IMR-90 (cell line): ENCODE measurements around the gene AK2. TPM values are rescaled to one million over a fixed set of nuclear protein-coding genes. Genes with fewer than 3 reads are reported as not detected.

Source experiments
- ATAC-seq: fragments of 200-7000 bp; cut with Tn5 transposase; 2 replicates; pipeline ENCODE4 v1.9.1; 2020; ENCODE audit warnings: low read depth, mild to moderate bottlenecking, moderate library complexity
- BruUV-seq: library from RNA; stranded (reverse); fragments of 400-500 nt; replicated peaks from 2 replicates; lab custom pipeline; 2021; lab: Mats Ljungman, UMichigan
- CTCF ChIA-PET: fragments of 300-600 bp; formaldehyde crosslinking; extraction: SDS; loops from one replicate; lab custom pipeline; 2021; ENCODE audit warnings: antibody characterized with exemption; lab: Yijun Ruan, JAX
- POLR2A ChIA-PET: fragments of 300-600 bp; sonication (Branson Sonifier 250); formaldehyde crosslinking; loops from one replicate; lab custom pipeline; 2022; ENCODE audit warnings: antibody characterized with exemption; ENCODE audit not compliant: unreplicated experiment; lab: Charles Lee
- DNase-seq: peaks from one replicate; pipeline ENCODE4 v3.0.0; 2013
- H2AFZ ChIP-seq: replicated peaks from 2 replicates; pipeline ENCODE3; 2013; ENCODE audit warnings: low read length, mild to moderate bottlenecking; ENCODE audit not compliant: poor library complexity
- H2AK5ac ChIP-seq: 2 replicates; pipeline ENCODE4 v1.6.1; 2013; ENCODE audit warnings: low read depth, low read length, inconsistent platforms
- H2AK9ac ChIP-seq: replicated peaks from 2 replicates; pipeline ENCODE3; 2013; ENCODE audit warnings: mild to moderate bottlenecking, low read depth, low read length, moderate library complexity; ENCODE audit not compliant: poor library complexity
- H2BK120ac ChIP-seq: 2 replicates; pipeline ENCODE4 v1.6.1; 2013; ENCODE audit warnings: low read depth, low read length, inconsistent platforms
- H2BK15ac ChIP-seq: 3 replicates; pipeline ENCODE4 v1.6.1; 2013; ENCODE audit warnings: low read depth, low read length, inconsistent platforms
- H2BK20ac ChIP-seq: 2 replicates; pipeline ENCODE4 v1.6.1; 2013; ENCODE audit warnings: low read depth, mild to moderate bottlenecking, inconsistent platforms, low read length, moderate library complexity
- H2BK5ac ChIP-seq: 2 replicates; pipeline ENCODE4 v1.6.1; 2013; ENCODE audit warnings: mild to moderate bottlenecking, low read depth, low read length, inconsistent platforms; ENCODE audit not compliant: poor library complexity, severe bottlenecking
- H3K14ac ChIP-seq: replicated peaks from 2 replicates; pipeline ENCODE4 v1.6.1; 2013; ENCODE audit warnings: low read depth, low read length, inconsistent platforms
- H3K18ac ChIP-seq: 2 replicates; pipeline ENCODE4 v1.6.1; 2013; ENCODE audit warnings: low read depth, low read length, control low read depth
- H3K23ac ChIP-seq: 2 replicates; pipeline ENCODE4 v1.6.1; 2013; ENCODE audit warnings: low read depth, low read length, inconsistent platforms
- H3K27ac ChIP-seq: 2 replicates; pipeline ENCODE4 v1.5.1; 2013; ENCODE audit warnings: mild to moderate bottlenecking, control low read depth, low read length; ENCODE audit not compliant: insufficient read depth
- H3K27me3 ChIP-seq: 2 replicates; pipeline ENCODE4 v1.6.1; 2013; ENCODE audit warnings: low read length; ENCODE audit not compliant: control insufficient read depth, insufficient read depth
- H3K36me3 ChIP-seq: 2 replicates; pipeline ENCODE4 v1.6.1; 2013; ENCODE audit warnings: low read length, mixed read lengths; ENCODE audit not compliant: control insufficient read depth, insufficient read depth
- H3K4ac ChIP-seq: 2 replicates; pipeline ENCODE4 v1.6.1; 2013; ENCODE audit warnings: low read depth, low read length, inconsistent platforms
- H3K4me1 ChIP-seq: 2 replicates; pipeline ENCODE4 v1.6.1; 2013; ENCODE audit warnings: low read length, mixed read lengths; ENCODE audit not compliant: control insufficient read depth, insufficient read depth
- H3K4me2 ChIP-seq: 2 replicates; pipeline ENCODE4 v1.6.1; 2013; ENCODE audit warnings: low read depth, mild to moderate bottlenecking, control low read depth, low read length, moderate library complexity
- H3K4me3 ChIP-seq: 2 replicates; pipeline ENCODE4 v1.5.1; 2013; ENCODE audit warnings: low read depth, mild to moderate bottlenecking, control low read depth, low read length, moderate library complexity; ENCODE audit not compliant: insufficient read depth
- H3K56ac ChIP-seq: 2 replicates; pipeline ENCODE4 v1.6.1; 2013; ENCODE audit warnings: low read length, inconsistent platforms; ENCODE audit not compliant: insufficient read depth; ENCODE audit errors: extremely low read depth
- H3K79me1 ChIP-seq, 2 experiments: 2 replicates each; pipeline ENCODE4 v1.6.1; 2013; ENCODE audit warnings: low read length in 2 of 2, inconsistent platforms in 1 of 2, low read depth in 1 of 2
- H3K9ac ChIP-seq: 2 replicates; pipeline ENCODE4 v1.6.1; 2013; ENCODE audit warnings: low read depth, low read length, control low read depth
- H3K9me1 ChIP-seq: 2 replicates; pipeline ENCODE4 v1.6.1; 2013; ENCODE audit warnings: low read length, inconsistent platforms; ENCODE audit not compliant: insufficient read depth
- H3K9me3 ChIP-seq: 2 replicates; pipeline ENCODE4 v1.6.1; 2013; ENCODE audit warnings: low read length; ENCODE audit not compliant: control insufficient read depth, insufficient read depth
- H4K20me1 ChIP-seq: 2 replicates; pipeline ENCODE4 v1.6.1; 2013; ENCODE audit warnings: low read length, inconsistent platforms; ENCODE audit not compliant: insufficient read depth
- H4K5ac ChIP-seq: 2 replicates; pipeline ENCODE4 v1.6.1; 2013; ENCODE audit warnings: mild to moderate bottlenecking, low read depth, low read length, control low read depth
- H4K8ac ChIP-seq, 2 experiments: 2 replicates each; pipeline ENCODE4 v1.6.1; 2013; ENCODE audit warnings: low read depth in 2 of 2, low read length in 2 of 2, control low read depth in 1 of 2, inconsistent platforms in 1 of 2
- H4K91ac ChIP-seq: 2 replicates; pipeline ENCODE4 v1.6.1; 2013; ENCODE audit warnings: low read depth, low read length, inconsistent platforms; ENCODE audit not compliant: insufficient read depth
- BHLHE40 ChIP-seq: fragments of 150-350 bp; IDR thresholded peaks from 2 replicates; pipeline ENCODE4 v1.6.1; 2016; ENCODE audit warnings: mild to moderate bottlenecking, low read depth, low read length
- CEBPB ChIP-seq: IDR thresholded peaks from 2 replicates; pipeline ENCODE4 v1.6.1; 2012; ENCODE audit warnings: low read depth, low read length, improper control_type of control experiment
- CHD1 ChIP-seq: IDR thresholded peaks from 2 replicates; pipeline ENCODE4 v1.6.1; 2012; ENCODE audit warnings: low read depth, low read length, improper control_type of control experiment
- FOS ChIP-seq: fragments of 150-350 bp; IDR thresholded peaks from 2 replicates; pipeline ENCODE4 v1.6.1; 2016; ENCODE audit warnings: low read depth, low read length
- MAFK ChIP-seq: IDR thresholded peaks from 2 replicates; pipeline ENCODE4 v1.6.1; 2012; ENCODE audit warnings: low read depth, low read length, improper control_type of control experiment
- MAZ ChIP-seq: IDR thresholded peaks from 2 replicates; pipeline ENCODE4 v1.6.1; 2012; ENCODE audit warnings: low read depth, mild to moderate bottlenecking, low read length, improper control_type of control experiment, moderate library complexity, borderline replicate concordance
- MXI1 ChIP-seq: IDR thresholded peaks from 2 replicates; pipeline ENCODE4 v1.6.1; 2012; ENCODE audit warnings: low read depth, mild to moderate bottlenecking, low read length, moderate library complexity, borderline replicate concordance
- NFE2L2 ChIP-seq: fragments of 150-350 bp; IDR thresholded peaks from 2 replicates; pipeline ENCODE4 v1.6.1; 2016; ENCODE audit warnings: low read depth, mild to moderate bottlenecking, low read length
- POLR2A ChIP-seq: IDR thresholded peaks from 2 replicates; pipeline ENCODE4 v1.6.1; 2012; ENCODE audit warnings: mild to moderate bottlenecking, low read depth, low read length
- RAD21 ChIP-seq: IDR thresholded peaks from 2 replicates; pipeline ENCODE4 v1.6.1; 2012; ENCODE audit warnings: low read length, improper control_type of control experiment
- RCOR1 ChIP-seq: IDR thresholded peaks from 2 replicates; pipeline ENCODE4 v1.6.1; 2012; ENCODE audit warnings: mild to moderate bottlenecking, low read length, improper control_type of control experiment; ENCODE audit not compliant: insufficient replicate concordance
- RFX5 ChIP-seq: IDR thresholded peaks from 2 replicates; pipeline ENCODE4 v1.8.0; 2012; ENCODE audit warnings: low read depth, mild to moderate bottlenecking, low read length, moderate library complexity
- WGBS, 2 experiments: methylation state at CpG; one replicate each; pipeline versions ENCODE4 v1.1.5 to v1.1.7; 2013; ENCODE audit warnings: missing lambda C conversion rate in 2 of 2; ENCODE audit not compliant: insufficient read length in 1 of 2; ENCODE audit errors: extremely low coverage in 2 of 2; 5-methylcytosine and 5-hydroxymethylcytosine counted together
- dilution Hi-C: fragments of 300-500 bp; cut with HindIII; formaldehyde crosslinking; loops from one replicate; pipeline ENCODE4 v1.14.3; 2018; ENCODE audit warnings: low sequenced_read_pairs; ENCODE audit not compliant: unreplicated experiment
- in situ Hi-C: fragments of 300-500 bp; cut with MboI; formaldehyde crosslinking; loops from 3 replicates; pipeline ENCODE4 v1.14.3; 2019; ENCODE audit warnings: low sequenced_read_pairs, inconsistent platforms, mixed read lengths
- intact Hi-C: fragments of 100-400 bp; cut with micrococcal nuclease; formaldehyde crosslinking; loops from 2 replicates; pipeline ENCODE4 v1.10.0; 2022
- polyA plus RNA-seq, 3 experiments: library from polyadenylated mRNA; depleted of rRNA; stranded (reverse); fragments of >200 nt; gene quantifications; 2 replicates each; pipeline ENCODE4 v1.2.3, GENCODE V29; 2012; ENCODE audit warnings: low replicate concordance in 1 of 3
- total RNA-seq: library from RNA; depleted of rRNA; stranded (reverse); fragments of >200 nt; gene quantifications from 2 replicates; pipeline ENCODE4 v1.2.3, GENCODE V29; 2012
- TF ChIP-seq, protein P1 (sequence below): fragments of 150-350 bp; IDR thresholded peaks from 2 replicates; pipeline ENCODE4 v1.6.1; 2016; ENCODE audit warnings: low read depth, mild to moderate bottlenecking, low read length, moderate library complexity, borderline replicate concordance
- TF ChIP-seq, protein P2 (sequence below): conservative IDR thresholded peaks from 2 replicates; pipeline ENCODE4 v1.5.1; 2012; ENCODE audit warnings: mild to moderate bottlenecking, low read depth, low read length, improper control_type of control experiment

The AK2 gene
- total and polyA plus RNA-seq, 2 of the 4 experiments (the other 2 are of a cell fraction) = 118 to 203 TPM

DNA sequence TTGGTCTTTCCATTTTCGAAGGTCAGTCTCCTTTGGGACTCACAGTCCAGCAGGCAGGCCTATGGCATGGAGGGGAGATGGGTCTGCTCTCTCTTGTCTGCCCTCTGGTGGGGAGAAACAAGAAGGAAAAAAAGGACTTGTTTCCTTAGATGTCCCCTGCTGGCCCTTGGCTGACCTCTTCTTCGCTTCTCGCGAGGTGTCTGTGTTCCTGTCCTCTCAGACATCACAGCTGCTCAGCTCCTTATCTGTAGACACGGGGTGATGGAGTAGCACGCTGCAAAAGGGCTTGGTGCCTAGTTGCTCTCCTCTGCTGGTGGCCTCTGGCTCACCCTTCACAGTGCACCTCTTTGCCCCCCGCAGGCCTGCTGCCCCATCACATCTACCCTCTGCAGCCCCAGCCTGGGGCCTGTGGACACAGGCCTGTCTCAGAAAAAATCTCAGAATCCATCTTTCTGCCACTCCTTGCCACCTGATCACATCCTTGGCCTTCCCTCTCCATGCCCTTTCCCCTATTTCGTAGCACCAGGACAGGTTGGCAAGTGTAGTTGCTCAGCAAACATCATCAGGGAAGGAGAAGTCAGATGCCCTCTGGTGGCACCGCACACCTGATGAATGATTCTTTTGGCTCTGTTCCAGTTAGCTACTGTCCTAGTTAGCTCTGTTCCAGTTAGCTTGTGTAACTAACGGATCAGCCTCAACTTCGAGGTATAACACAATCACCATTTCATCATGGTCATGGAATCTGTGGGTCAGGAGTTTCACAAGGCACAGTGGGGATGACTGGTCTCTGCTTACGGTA is 18.7 kb upstream of the AK2 start:
- Histone ChIP-seq H3K14ac (no peak overlapping the region), H4K91ac (no peak overlapping the region), H4K8ac (no peak overlapping the region; a peak in 1 of 4 replicates), H3K4me2 (no peak overlapping the region), H2BK120ac (no peak overlapping the region), H3K18ac (no peak overlapping the region), H3K4me3 (no peak overlapping the region), H2BK15ac (no peak overlapping the region), H2AFZ (peak overlapping the region; percentile 52), H3K4ac (no peak overlapping the region), H3K4me1 (peaks cover 3% of the 10 kb centered on the region; the same call in 1 of the 2 replicates), H4K5ac (no peak overlapping the region), H3K9me1 (peaks cover 3% of the 10 kb centered on the region; the same call in 1 of the 2 replicates), H3K9ac (no peak overlapping the region), H2BK5ac (no peak overlapping the region), H3K56ac (no peak overlapping the region), H2BK20ac (no peak overlapping the region), H3K79me1 (no peaks in the 10 kb centered on the region), H3K36me3 (no peaks in the 10 kb centered on the region), H2AK9ac (peak overlapping the region; percentile 39), H3K27me3 (no peaks in the 10 kb centered on the region), H3K27ac (no peak overlapping the region), H2AK5ac (no peak overlapping the region), H3K23ac (no peak overlapping the region), H3K9me3 (no peaks in the 10 kb centered on the region), H4K20me1 (no peaks in the 10 kb centered on the region)
- WGBS, 2 experiments = 80% methylated on average over 1 of the region's 12 CpGs; no CpG with 5 or more reads in 1 of the 2 experiments
- POLR2A ChIA-PET = no interaction called here
- DNase-seq = peak; percentile 87
- in situ Hi-C loops = loop anchor here (10.0 kb wide), 1 partner anchor 121 kb away; no protein-coding TSS in a partner anchor
- CTCF ChIA-PET = interaction anchor here (0.8 to 2.3 kb wide), 6 partner anchors 12 to 122 kb away, joined by 3 to 7 read pairs (median 4); partner anchors contain the start of gene RNF19B
- dilution Hi-C loops = no loop called here
- BruUV-seq = no TSS peak
- ATAC-seq = peak; percentile 98
- intact Hi-C loops = loop anchor here (1.0 to 5.0 kb wide), 2 partner anchors 53 to 122 kb away; no protein-coding TSS in a partner anchor
- no peak for TF ChIP-seq RFX5
- TF ChIP-seq RAD21 = peak; percentile 76
- TF ChIP-seq CEBPB = no peak
- no peak for TF ChIP-seq BHLHE40
- TF ChIP-seq NFE2L2 = no peak
- no peak for TF ChIP-seq MAFK
- TF ChIP-seq POLR2A = no peak
- no peak for TF ChIP-seq FOS
- no peak for TF ChIP-seq CHD1
- TF ChIP-seq, protein P1, sequence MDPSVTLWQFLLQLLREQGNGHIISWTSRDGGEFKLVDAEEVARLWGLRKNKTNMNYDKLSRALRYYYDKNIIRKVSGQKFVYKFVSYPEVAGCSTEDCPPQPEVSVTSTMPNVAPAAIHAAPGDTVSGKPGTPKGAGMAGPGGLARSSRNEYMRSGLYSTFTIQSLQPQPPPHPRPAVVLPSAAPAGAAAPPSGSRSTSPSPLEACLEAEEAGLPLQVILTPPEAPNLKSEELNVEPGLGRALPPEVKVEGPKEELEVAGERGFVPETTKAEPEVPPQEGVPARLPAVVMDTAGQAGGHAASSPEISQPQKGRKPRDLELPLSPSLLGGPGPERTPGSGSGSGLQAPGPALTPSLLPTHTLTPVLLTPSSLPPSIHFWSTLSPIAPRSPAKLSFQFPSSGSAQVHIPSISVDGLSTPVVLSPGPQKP = no peak
- peak; percentile 48; the same call in 1 of the 2 replicates for TF ChIP-seq MAZ
- TF ChIP-seq RCOR1 = peak; percentile 14
- TF ChIP-seq, protein P2, sequence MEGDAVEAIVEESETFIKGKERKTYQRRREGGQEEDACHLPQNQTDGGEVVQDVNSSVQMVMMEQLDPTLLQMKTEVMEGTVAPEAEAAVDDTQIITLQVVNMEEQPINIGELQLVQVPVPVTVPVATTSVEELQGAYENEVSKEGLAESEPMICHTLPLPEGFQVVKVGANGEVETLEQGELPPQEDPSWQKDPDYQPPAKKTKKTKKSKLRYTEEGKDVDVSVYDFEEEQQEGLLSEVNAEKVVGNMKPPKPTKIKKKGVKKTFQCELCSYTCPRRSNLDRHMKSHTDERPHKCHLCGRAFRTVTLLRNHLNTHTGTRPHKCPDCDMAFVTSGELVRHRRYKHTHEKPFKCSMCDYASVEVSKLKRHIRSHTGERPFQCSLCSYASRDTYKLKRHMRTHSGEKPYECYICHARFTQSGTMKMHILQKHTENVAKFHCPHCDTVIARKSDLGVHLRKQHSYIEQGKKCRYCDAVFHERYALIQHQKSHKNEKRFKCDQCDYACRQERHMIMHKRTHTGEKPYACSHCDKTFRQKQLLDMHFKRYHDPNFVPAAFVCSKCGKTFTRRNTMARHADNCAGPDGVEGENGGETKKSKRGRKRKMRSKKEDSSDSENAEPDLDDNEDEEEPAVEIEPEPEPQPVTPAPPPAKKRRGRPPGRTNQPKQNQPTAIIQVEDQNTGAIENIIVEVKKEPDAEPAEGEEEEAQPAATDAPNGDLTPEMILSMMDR = peak; percentile 80
- TF ChIP-seq MXI1 = no peak
